ENCODE results near the gene HEXD. TPM values are rescaled to one million over a fixed set of nuclear protein-coding genes. Genes with fewer than 3 reads are reported as not detected.
A peak's percentile ranks its signal among the peaks of the same experiment; 100 is the strongest.

HEXD gene
- total and polyA plus RNA-seq, 2 donors (not counting 1 experiment from before 2014, with no cell fraction given): 6.4 to 16.7 TPM

GRCh38 chr17:82445542-82445941 is 27.4 kb downstream of the HEXD start:
- Histone ChIP-seq H3K4me1 (ENCODE audit: control insufficient read depth, extremely low read depth, insufficient read depth, low read length) (peaks cover 2% of the 10 kb centered on the region), H3K4me3 (replicated peaks in 1 of 4; ENCODE audit: control extremely low read depth in 1 of 4, insufficient read depth in 1 of 4, low read depth in 3 of 4, low read length in 4 of 4) (no peak overlapping the region), H3K9me3 (ENCODE audit: control insufficient read depth, insufficient read depth, low read depth, low read length) (no peaks in the 10 kb centered on the region), H3K27ac (ENCODE audit: insufficient read depth, low read length) (no peak overlapping the region), H3K27me3 (ENCODE audit: control insufficient read depth, insufficient read depth, low read length) (no peaks in the 10 kb centered on the region), H2AFZ (ENCODE audit: low read length) (no peak overlapping the region), H3K79me2 (ENCODE audit: control insufficient read depth, insufficient read depth, low read length) (peaks cover 11% of the 10 kb centered on the region), H3K36me3 (ENCODE audit: control insufficient read depth, insufficient read depth, low read length) (peaks cover 23% of the 10 kb centered on the region), H3K4me2 (ENCODE audit: extremely low read depth, insufficient read depth, low read length) (peak overlapping the region; percentile 5), H3K9ac (ENCODE audit: insufficient read depth, low read length) (no peak overlapping the region), H4K20me1 (ENCODE audit: control insufficient read depth, extremely low read depth, insufficient read depth, low read length) (no peaks in the 10 kb centered on the region)
- DNase-seq (ENCODE audit: low read depth in 2 of 2): no peak
- TF ChIP-seq CTCF (conservative IDR thresholded peaks at IDR 0.05 in 1 of 2, IDR thresholded peaks at IDR 0.05 in 1 of 2; ENCODE audit: low read depth in 1 of 2, low read length in 2 of 2) (no peak), EZH2 (IDR thresholded peaks at IDR 0.05; ENCODE audit: low read length, missing control alignments) (no peak)

- Histone ChIP-seq H3K79me2 (ENCODE audit: control insufficient read depth, insufficient read depth, low read length) (peaks cover 11% of the 10 kb centered on the region), H3K9ac (ENCODE audit: insufficient read depth, low read length) (no peak overlapping the region), H3K4me2 (ENCODE audit: extremely low read depth, insufficient read depth, low read length) (no peak overlapping the region), H4K20me1 (ENCODE audit: control insufficient read depth, extremely low read depth, insufficient read depth, low read length) (no peaks in the 10 kb centered on the region), H3K9me3 (ENCODE audit: control insufficient read depth, insufficient read depth, low read depth, low read length) (no peaks in the 10 kb centered on the region), H3K4me3 (replicated peaks in 1 of 4; ENCODE audit: control extremely low read depth in 1 of 4, insufficient read depth in 1 of 4, low read depth in 3 of 4, low read length in 4 of 4) (no peak overlapping the region), H3K4me1 (ENCODE audit: control insufficient read depth, extremely low read depth, insufficient read depth, low read length) (peaks cover 2% of the 10 kb centered on the region), H3K27me3 (ENCODE audit: control insufficient read depth, insufficient read depth, low read length) (no peaks in the 10 kb centered on the region), H3K27ac (ENCODE audit: insufficient read depth, low read length) (no peak overlapping the region), H2AFZ (ENCODE audit: low read length) (no peak overlapping the region), H3K36me3 (ENCODE audit: control insufficient read depth, insufficient read depth, low read length) (peaks cover 23% of the 10 kb centered on the region)
- no peak for DNase-seq (ENCODE audit: low read depth in 2 of 2)
- TF ChIP-seq EZH2 (IDR thresholded peaks at IDR 0.05; ENCODE audit: low read length, missing control alignments): no peak
- TF ChIP-seq CTCF (conservative IDR thresholded peaks at IDR 0.05 in 1 of 2, IDR thresholded peaks at IDR 0.05 in 1 of 2; ENCODE audit: low read depth in 1 of 2, low read length in 2 of 2): no peak
Observed at GRCh38 chr17:82446124-82446523, 28.0 kb downstream of the HEXD start.

- peaks cover 23% of the 10 kb centered on the region for H3K36me3 ChIP-seq (ENCODE audit: control insufficient read depth, insufficient read depth, low read length)
- H3K4me2 ChIP-seq (ENCODE audit: extremely low read depth, insufficient read depth, low read length): no peak overlapping the region
- no peak for DNase-seq (ENCODE audit: low read depth in 2 of 2)
Observed at GRCh38 chr17:82446649-82447048, 28.5 kb downstream of the HEXD start.

More at GRCh38 chr17:82446649-82447048, 28.5 kb downstream of the HEXD start:
- Histone ChIP-seq H3K79me2 (ENCODE audit: control insufficient read depth, insufficient read depth, low read length) (peaks cover 11% of the 10 kb centered on the region), H3K4me3 (replicated peaks in 1 of 4; ENCODE audit: control extremely low read depth in 1 of 4, insufficient read depth in 1 of 4, low read depth in 3 of 4, low read length in 4 of 4) (no peak overlapping the region), H4K20me1 (ENCODE audit: control insufficient read depth, extremely low read depth, insufficient read depth, low read length) (no peaks in the 10 kb centered on the region), H3K9me3 (ENCODE audit: control insufficient read depth, insufficient read depth, low read depth, low read length) (no peaks in the 10 kb centered on the region), H3K9ac (ENCODE audit: insufficient read depth, low read length) (no peak overlapping the region), H3K27ac (ENCODE audit: insufficient read depth, low read length) (no peak overlapping the region), H3K27me3 (ENCODE audit: control insufficient read depth, insufficient read depth, low read length) (no peaks in the 10 kb centered on the region), H3K4me1 (ENCODE audit: control insufficient read depth, extremely low read depth, insufficient read depth, low read length) (peaks cover 6% of the 10 kb centered on the region), H2AFZ (ENCODE audit: low read length) (no peak overlapping the region)
- TF ChIP-seq EZH2 (IDR thresholded peaks at IDR 0.05; ENCODE audit: low read length, missing control alignments) (no peak), CTCF (conservative IDR thresholded peaks at IDR 0.05 in 1 of 2, IDR thresholded peaks at IDR 0.05 in 1 of 2; ENCODE audit: low read depth in 1 of 2, low read length in 2 of 2) (no peak)

Measured in fibroblast of lung (primary cell).